Putamen (tissue), 1 donor: ENCODE data around the gene UTP18.
"Not testable (repeated sequence)": the region's sequence is repeated elsewhere in the genome, so short reads cannot be mapped to it uniquely, and the experiment has no call there.

Experiments used
- DNase-seq: peaks from one replicate; pipeline ENCODE4 v3.0.0-alpha.2; 2016; ENCODE audit warnings: low spot score

The UTP18 gene

DNA sequence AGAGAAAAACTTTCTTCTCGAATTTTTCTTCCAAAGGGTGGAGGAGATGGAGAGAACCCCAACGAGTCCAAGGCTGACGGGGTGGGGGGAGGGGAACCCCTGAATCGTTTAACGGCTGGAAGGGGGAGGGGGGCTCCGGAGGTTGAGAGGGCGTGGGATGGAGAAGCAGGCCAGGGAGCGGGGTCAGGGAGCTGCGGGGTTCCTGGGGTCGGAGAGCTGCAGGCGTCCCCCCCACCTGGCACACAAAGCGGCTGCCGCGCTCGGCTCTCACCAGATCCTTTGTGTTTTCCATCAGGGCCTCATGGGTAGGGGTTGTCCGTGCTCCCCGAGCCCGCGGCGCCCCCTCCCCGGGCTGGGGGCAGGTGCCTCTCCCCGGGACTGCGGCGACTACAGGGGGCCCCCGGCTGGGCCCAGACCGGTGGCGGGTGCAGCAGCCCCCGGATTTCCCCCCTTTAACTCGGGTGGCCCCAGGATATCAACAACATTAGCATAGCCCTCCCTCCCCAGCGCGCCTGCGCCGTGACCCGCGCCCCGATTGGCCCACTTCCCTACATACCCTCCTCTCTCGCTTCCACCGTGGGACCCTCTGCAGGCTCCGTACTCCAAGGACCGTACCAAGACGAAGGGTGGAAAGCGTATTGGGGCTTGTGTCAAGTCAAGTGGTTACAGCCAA lies 646 bp upstream of the UTP18 start, which contains the start of gene MBTD1:
MBTD1 (minus strand) TSS at position 486 of the 673 bp plus-strand sequence. CDS start 34,888 bp downstream, outside the sequence.
- peak; percentile 97 for DNase-seq

DNA sequence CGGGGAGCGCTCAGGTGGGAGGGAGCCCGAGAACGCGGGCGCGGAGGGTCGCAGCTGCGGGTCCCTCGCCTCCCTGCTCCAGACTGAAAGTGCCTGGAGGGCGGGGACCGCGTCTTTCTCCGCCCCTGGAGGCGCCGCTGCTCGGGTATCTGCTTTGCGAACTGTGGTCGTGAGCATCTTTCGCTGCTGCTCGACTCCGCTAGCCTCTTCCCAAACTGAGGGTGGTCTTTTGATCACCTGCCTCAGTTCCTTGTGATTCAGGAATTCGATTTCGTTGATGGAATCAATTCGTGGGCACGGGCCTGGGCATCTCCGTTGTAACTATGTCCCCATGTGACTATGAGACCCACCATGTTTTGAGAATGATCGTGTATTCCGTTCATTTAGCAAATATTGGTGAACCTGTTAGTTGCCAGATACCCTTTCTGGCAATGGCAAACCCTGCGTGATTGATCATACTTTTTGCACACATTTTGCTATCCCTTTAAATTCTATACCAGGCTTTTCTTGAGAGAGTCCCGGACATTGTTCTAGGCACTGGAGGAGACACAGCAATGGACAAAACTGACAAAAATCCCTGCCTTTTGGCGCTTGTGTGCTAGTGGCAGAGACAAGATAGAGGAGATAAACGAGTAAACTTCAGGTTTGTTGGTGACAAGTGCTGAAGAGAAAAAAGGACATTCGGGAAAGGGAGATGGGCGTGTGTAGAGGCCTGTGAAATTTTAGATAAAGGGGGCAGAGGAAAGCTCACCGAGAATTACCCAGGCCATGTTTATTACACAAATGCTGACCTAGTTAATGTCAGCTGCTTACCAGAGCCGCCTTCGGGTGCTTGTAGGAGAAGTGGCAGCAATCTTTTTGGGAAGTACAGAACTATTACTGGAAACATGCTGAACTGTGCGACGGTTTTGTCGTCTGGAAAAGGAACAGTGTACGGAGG lies 948 bp downstream of the UTP18 start:
- peak; percentile 33 for DNase-seq

- DNase-seq, result no peak
Observed at GRCh38 chr17:51263006-51263405, 2.7 kb downstream of the UTP18 start.

GRCh38 chr17:51264466-51264865 lies 4.1 kb downstream of the UTP18 start:
- not testable (repeated sequence) for DNase-seq

- DNase-seq, result no peak
Observed at GRCh38 chr17:51269991-51270390, 9.6 kb downstream of the UTP18 start.

GRCh38 chr17:51270636-51271035 lies 10.3 kb downstream of the UTP18 start:
- DNase-seq, result no peak

DNA sequence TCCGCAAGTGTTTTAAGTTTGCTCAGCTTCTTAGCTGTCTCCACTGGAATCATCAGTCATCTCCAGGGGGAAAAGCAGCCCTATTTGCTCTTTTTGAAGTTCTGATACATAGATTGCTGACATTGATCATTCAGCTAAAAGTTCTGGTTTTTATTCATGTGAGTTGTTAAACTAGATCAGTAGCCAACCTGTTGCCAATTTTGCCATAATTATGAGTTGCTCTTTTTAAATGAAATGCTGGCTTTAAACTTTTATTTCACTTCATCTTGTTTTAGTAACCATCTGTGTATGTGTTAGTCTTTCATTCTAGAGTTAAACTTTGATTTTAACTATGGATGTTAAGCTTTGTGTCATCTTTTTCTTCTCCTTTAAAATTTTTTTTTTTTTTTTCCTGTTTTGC lies 12.5 kb downstream of the UTP18 start:
- DNase-seq, result no peak

DNA sequence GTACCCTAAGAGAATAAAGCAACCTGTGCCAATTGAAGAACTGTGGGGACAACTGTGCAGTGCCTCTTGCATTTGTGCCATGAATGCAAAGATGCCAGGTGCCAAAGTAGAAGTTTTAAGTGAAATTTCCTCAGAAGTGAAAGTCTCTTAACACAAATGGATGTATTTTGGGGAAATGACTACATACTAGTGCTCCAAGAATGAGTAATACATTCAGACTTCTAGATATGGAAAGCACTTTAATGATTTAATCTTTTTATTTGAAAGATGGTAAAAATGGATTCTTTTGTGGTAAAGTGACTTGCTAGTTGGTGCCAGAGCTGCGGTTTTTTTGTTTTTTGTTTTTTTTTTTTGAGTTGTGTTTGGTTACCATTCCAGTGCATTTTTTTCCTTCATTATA lies 15.0 kb downstream of the UTP18 start:
- no peak for DNase-seq

GRCh38 chr17:51279183-51279582 lies 18.8 kb downstream of the UTP18 start:
- no peak for DNase-seq

GRCh38 chr17:51287412-51287811 lies 27.1 kb downstream of the UTP18 start:
- peak; percentile 63 for DNase-seq

- DNase-seq, result no peak
Observed at GRCh38 chr17:51289696-51290111, 29.4 kb downstream of the UTP18 start.

GRCh38 chr17:51294338-51294737 lies 34.0 kb downstream of the UTP18 start:
- not testable (repeated sequence) for DNase-seq

GRCh38 chr17:51298508-51299371 lies 38.4 kb downstream of the UTP18 start:
- DNase-seq, result peak; percentile 50

DNA sequence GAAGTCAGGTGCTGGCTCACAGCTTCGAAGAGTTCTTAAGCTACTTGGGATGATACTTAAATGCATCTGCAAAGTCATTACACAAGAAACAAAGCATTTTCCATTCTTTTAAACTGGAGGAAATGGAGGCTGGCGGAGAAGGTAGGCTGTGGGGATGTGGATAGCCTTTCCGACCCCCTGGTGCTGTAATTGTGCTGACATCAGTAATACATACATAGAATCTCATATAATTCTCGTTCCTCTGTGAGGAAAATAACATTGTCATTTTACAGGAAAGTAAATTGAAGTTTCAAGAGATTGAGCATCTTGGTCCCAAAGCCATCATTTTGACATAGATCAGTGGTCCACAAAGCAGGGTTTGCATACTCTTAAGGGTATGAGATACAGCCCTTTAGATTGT lies 39.5 kb downstream of the UTP18 start:
- no peak for DNase-seq

GRCh38 chr17:51305182-51305581 lies 44.8 kb downstream of the UTP18 start:
- no peak for DNase-seq

DNA sequence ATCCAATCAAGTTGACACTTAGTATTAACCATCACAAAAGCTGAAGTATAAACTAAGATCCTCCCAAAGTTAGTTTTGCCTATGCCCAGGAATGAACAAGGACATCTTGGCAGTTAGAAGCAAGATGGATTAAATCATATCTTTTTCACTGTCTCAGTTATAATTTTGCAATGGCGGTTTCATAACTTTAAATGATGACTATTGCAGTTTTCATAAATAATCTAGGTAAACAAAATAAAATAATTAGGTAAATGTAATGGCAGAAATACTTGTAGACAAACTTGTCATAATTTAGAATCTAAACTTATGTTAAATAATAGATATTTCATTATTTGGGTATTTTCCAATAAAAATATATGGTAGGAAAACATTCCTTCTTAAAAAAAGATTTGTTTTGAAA lies 51.7 kb downstream of the UTP18 start:
- DNase-seq, result not testable (repeated sequence)

GRCh38 chr17:51319186-51319585 lies 58.8 kb downstream of the UTP18 start:
- no peak for DNase-seq

DNA sequence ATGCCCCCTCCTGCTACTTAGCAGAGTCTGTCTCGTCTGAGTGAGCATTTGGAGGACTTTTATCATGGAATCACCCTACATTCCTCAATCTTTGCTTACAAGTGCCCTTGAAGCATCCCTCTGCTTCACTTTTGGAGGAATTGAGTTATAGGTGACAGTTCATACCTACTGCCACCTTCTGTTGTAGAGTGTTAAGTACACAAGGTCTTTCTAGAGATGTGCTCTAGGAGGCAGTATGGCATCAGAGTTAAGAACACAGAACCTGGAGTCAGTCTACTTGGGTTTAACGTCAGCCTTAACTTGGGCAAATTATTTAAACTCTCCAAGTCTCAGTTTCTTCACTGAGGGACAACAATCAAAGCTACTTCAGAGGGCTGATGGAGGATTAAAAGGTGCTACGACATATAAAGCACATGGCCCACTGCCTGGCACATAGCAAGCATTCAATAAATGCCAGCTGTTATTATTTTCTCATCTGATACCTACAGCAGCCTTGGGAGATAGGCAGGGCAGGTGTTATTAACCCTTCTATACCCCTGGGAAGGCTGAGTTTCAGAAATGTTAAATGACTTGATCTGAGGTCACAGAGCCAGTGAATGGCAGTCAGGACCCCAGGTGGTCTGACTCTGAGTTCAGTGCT lies 62.2 kb downstream of the UTP18 start:
- DNase-seq, result no peak

GRCh38 chr17:51325471-51325870 lies 65.1 kb downstream of the UTP18 start:
- no peak for DNase-seq

GRCh38 chr17:51330861-51331503 lies 70.6 kb downstream of the UTP18 start:
- DNase-seq, result not testable (repeated sequence)

DNA sequence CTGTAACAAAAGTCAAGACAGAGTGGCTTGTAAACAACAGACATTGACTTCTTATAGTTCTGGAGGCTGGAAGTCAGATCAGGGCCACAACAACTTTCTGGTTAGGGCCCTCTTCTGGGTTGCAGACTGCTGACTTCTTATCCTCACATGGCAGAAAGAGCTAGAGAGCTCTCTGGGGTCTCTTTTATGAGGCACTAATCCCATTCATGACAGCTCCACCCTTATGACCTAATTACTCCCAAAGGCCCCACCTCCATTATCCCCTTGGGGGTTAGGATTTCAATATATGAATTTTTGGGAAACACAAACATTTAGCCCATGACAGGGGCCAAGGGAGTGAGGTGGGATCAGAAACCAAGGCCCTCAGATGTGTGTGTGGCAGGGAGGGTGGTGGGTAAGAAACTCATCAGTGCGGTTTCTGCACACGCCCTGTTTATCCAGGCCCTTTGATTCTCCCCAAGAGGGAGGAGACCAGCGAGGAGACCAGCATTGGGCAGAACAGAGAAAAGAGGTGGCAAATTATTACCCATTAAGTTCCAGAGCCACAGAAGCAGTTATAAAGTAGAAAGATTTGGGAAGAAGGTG lies 74.8 kb downstream of the UTP18 start:
- DNase-seq, result no peak
